Prostate gland (tissue), 2 donors: Measurements from ENCODE around the gene SUMO3. TPM values are rescaled to one million over a fixed set of nuclear protein-coding genes. Genes with fewer than 3 reads are reported as not detected.

ENCODE experiments used
- DNase-seq: peaks from one replicate; pipeline ENCODE4 v3.0.0-alpha.2; 2019; ENCODE audit warnings: low spot score
- H3K27ac ChIP-seq, 2 donors: fragments of 200-600 bp; sonication (generic); 2 replicates each; pipeline ENCODE4 v1.5.1; 2017 to 2019
- H3K27me3 ChIP-seq: fragments of 200-600 bp; sonication (generic); replicated peaks from 2 replicates; pipeline ENCODE4 v1.5.1; 2019; ENCODE audit not compliant: insufficient read depth
- H3K36me3 ChIP-seq, 2 donors: fragments of 200-600 bp; sonication (generic); 1 replicate in 1 of 2; 2 replicates in 1 of 2; pipeline versions ENCODE4 v1.5.1 to v1.8.1; 2017 to 2019
- H3K4me1 ChIP-seq: fragments of 200-600 bp; sonication (generic); replicated peaks from 2 replicates; pipeline ENCODE4 v1.5.1; 2019
- H3K4me3 ChIP-seq, 2 donors: fragments of 200-600 bp; sonication (generic); 2 replicates each; pipeline ENCODE4 v1.5.1; 2017 to 2019
- H3K9me3 ChIP-seq: fragments of 200-600 bp; sonication (generic); 2 replicates; pipeline ENCODE4 v1.5.1; 2017
- POLR2A ChIP-seq: fragments of 450-650 bp; IDR thresholded peaks from one replicate; pipeline ENCODE4 v1.6.1; 2016; ENCODE audit warnings: antibody characterized with exemption, mild to moderate bottlenecking
- POLR2AphosphoS5 ChIP-seq: sonication (generic); formaldehyde crosslinking; IDR thresholded peaks from one replicate; pipeline ENCODE4 v1.6.1; 2017; ENCODE audit warnings: antibody characterized with exemption
- WGBS: methylation state at CpG from one replicate; pipeline ENCODE4 v1.1.5; 2018; 5-methylcytosine and 5-hydroxymethylcytosine counted together
- intact Hi-C: fragments of 100-400 bp; cut with DNase I; formaldehyde crosslinking; loops from one replicate; pipeline ENCODE4 v1.14.2; 2022
- total RNA-seq, 2 donors: library from RNA; depleted of rRNA; stranded (reverse); fragments of >200 nt; gene quantifications; one replicate each; pipeline ENCODE4 v1.1.0, GENCODE V29; 2016
- TF ChIP-seq, protein P1 (sequence below), 4 experiments: fragments of 200-600 bp in 2 of 4; fragments of 450-650 bp in 2 of 4; sonication (generic) in 2 of 4; IDR thresholded peaks; 1 replicate in 3 of 4; 2 replicates in 1 of 4; pipeline ENCODE4 v1.5.1; 2016 to 2019; ENCODE audit warnings: antibody characterized with exemption in 4 of 4, mild to moderate bottlenecking in 2 of 4, moderate library complexity in 2 of 4

The SUMO3 gene
- total RNA-seq, 2 donors from 2014 or later: 78.3 to 92.2 TPM

DNA sequence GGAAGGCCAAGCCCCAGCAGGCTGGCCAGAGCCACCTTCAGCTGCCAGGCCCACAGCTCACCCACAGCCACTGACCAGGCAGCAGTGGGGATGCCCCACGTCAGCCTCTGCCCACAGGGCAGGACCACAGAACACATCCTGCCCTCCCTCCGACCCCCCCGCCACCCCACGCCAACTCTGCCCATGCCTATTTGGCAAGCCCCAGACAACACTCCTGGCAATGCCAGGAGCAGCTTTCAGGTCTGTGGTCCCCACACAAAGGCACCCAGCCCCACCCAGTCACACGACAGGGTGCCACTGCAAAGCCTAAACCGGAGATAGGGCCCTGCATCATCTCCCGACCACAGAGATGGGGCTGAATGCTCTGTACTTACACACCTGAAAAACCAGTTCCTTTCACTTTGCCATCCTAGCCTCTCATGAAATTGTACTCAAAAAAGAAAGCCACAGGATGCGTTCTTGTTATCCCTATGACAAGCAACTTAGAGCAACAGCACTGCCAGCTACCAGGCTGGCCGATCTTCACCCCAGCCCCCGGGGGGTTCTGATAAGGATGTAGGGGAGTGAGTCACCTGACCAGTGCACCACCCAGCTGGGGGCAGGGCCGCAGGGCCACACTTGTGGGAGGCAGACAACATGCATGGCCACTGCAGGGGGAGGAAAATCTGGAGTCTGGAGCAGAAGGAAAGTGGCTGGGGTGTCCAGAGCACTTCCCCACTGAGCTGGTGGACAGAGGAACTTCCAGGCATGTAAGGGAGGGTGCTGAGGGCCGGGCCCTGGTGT is 52.4 kb downstream of the SUMO3 start:
- no peaks in the 10 kb centered on the region for H3K27me3 ChIP-seq
- intact Hi-C loops: no loop called here
- H3K36me3 ChIP-seq: peaks cover 0 to 2% of the 10 kb centered on the region in 2 donors
- no peak overlapping the region for H3K27ac ChIP-seq
- no peaks in the 10 kb centered on the region for H3K4me1 ChIP-seq
- WGBS: 30% methylated on average over 12 of the region's 12 CpGs
- DNase-seq: no peak
- TF ChIP-seq, protein P1, sequence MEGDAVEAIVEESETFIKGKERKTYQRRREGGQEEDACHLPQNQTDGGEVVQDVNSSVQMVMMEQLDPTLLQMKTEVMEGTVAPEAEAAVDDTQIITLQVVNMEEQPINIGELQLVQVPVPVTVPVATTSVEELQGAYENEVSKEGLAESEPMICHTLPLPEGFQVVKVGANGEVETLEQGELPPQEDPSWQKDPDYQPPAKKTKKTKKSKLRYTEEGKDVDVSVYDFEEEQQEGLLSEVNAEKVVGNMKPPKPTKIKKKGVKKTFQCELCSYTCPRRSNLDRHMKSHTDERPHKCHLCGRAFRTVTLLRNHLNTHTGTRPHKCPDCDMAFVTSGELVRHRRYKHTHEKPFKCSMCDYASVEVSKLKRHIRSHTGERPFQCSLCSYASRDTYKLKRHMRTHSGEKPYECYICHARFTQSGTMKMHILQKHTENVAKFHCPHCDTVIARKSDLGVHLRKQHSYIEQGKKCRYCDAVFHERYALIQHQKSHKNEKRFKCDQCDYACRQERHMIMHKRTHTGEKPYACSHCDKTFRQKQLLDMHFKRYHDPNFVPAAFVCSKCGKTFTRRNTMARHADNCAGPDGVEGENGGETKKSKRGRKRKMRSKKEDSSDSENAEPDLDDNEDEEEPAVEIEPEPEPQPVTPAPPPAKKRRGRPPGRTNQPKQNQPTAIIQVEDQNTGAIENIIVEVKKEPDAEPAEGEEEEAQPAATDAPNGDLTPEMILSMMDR (IDR thresholded peaks at IDR 0.05): no peak
- TF ChIP-seq POLR2AphosphoS5 (no peak), POLR2A (no peak)
- no peak overlapping the region for H3K4me3 ChIP-seq
- H3K9me3 ChIP-seq: no peaks in the 10 kb centered on the region

DNA sequence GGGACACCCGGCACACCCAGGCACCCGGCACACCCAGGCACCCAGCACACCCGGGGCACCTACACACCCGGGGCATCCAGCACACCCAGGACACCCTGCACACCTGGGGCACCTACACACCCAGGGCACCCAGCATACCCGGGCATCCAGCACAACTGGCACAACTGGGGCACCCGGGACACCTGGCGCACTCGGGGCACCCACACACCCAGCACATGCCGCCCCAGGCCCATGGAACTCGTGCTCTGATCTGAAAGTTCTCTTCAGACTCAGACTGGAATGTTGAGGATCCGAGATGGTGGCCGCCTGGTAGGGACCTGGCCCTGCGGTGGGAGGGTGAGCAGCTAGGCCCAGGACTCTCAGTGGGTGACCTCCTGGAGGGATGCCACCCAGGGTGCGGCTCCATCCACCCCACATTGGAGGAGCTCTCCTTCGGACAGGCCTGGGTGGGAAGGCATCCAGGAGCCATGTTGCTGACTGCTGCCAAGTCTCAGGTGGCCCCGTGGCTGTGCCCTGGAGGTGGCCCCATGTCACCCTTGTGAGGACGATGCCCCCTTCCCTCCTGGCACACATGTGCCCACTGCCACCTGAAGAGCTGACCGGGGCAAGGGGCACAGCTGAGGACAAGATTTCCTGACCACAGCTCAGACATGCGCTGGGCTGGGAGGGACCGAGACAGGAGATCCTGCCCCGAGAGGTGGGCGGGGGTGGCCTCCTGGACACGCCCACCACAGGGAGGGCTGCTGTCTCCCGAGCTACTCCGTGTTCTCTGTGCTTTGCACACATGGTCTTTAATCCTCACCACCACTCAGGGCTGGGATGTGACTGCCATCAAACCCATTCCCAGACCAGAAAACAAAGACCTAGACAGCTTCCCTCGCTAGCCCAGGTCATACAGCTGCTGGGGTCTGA is 53.3 kb downstream of the SUMO3 start:
- 65% methylated on average over 16 of the region's 26 CpGs for WGBS
- no peak for DNase-seq
- intact Hi-C loops: no loop called here
- Histone ChIP-seq H3K36me3 (no peaks in the 10 kb centered on the region), H3K27me3 (no peaks in the 10 kb centered on the region), H3K9me3 (no peaks in the 10 kb centered on the region), H3K27ac (no peak overlapping the region), H3K4me1 (no peaks in the 10 kb centered on the region), H3K4me3 (no peak overlapping the region)
- TF ChIP-seq, protein P1 (IDR thresholded peaks at IDR 0.05): no peak
- no peak for TF ChIP-seq POLR2AphosphoS5
- TF ChIP-seq POLR2A: no peak

DNA sequence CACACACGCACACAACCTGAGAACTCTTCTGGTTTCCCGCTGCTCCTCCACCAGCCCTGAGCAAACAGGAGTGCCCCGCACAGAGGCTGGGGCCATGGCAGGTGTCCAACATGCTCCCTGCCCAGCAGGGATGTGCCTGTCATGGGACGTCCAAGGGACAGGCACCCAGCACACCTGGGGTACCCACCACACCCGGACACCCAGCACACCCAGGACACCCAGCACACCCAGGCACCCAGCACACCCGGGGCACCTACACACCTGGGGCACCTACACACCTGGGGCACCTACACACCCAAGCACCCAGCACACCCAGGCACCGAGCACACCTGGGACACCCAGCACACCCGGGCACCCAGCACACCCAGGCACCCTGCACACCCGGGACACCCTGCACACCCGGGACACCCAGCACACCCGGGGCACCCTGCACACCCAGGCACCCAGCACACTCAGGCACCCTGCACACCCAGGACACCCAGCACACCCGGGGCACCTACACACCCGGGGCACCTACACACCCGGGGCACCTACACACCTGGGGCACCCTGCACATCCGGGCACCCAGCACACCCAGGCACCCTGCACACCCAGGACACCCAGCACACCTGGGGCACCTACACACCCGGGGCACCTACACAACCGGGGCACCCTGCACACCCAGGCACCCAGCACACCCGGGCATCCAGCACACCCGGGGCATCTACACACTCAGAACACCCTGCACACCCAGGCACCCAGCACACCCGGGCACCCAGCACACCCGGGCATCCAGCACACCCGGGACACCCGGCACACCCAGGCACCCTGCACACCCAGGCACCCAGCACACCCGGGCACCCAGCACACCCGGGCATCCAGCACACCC is 54.2 kb downstream of the SUMO3 start:
- Histone ChIP-seq H3K27me3 (no peaks in the 10 kb centered on the region), H3K4me1 (no peaks in the 10 kb centered on the region), H3K9me3 (no peaks in the 10 kb centered on the region), H3K4me3 (no peak overlapping the region), H3K27ac (no peak overlapping the region), H3K36me3 (no peaks in the 10 kb centered on the region)
- DNase-seq: no peak
- TF ChIP-seq POLR2A (no peak), POLR2AphosphoS5 (no peak)
- TF ChIP-seq, protein P1 (IDR thresholded peaks at IDR 0.05): no peak
- intact Hi-C loops: no loop called here
- 60% methylated on average over 16 of the region's 25 CpGs for whole genome bisulfite sequencing

DNA sequence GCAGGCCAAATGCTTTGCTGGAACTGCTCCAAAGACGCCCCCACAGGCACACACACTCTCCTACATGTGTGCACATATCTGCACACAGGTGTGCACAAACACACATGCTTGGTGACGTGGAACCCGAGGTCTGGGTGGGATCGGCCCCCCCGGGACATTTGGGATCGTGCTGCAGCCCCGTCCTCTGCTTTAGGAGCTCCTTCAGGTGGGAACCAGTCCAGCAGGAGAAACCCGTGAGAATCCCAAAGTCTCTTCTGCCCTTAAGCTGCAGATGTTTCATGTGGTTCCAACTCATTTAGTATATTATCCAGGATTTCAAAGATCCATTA is 54.8 kb downstream of the SUMO3 start:
- Histone ChIP-seq H3K36me3 (no peaks in the 10 kb centered on the region), H3K27ac (no peak overlapping the region), H3K27me3 (no peaks in the 10 kb centered on the region), H3K9me3 (no peaks in the 10 kb centered on the region), H3K4me3 (no peak overlapping the region), H3K4me1 (no peaks in the 10 kb centered on the region)
- no peak for DNase-seq
- intact Hi-C loops: no loop called here
- TF ChIP-seq POLR2AphosphoS5: no peak
- TF ChIP-seq, protein P1 (IDR thresholded peaks at IDR 0.05): no peak
- no peak for TF ChIP-seq POLR2A
- WGBS: 38% methylated on average over 8 of the region's 8 CpGs
